Natural killer cell (primary cell): Measurements from ENCODE around the gene PEAK1. TPM values are rescaled to one million over a fixed set of nuclear protein-coding genes. Genes with fewer than 3 reads are reported as not detected.

Source experiments
- ATAC-seq, 3 donors: fragments of 150-1000 bp in 2 of 3; fragments of 200-7000 bp in 1 of 3; cut with Tn5 transposase; 1 replicate in 1 of 3; 2 replicates in 2 of 3; pipeline ENCODE4 v1.10.0; 2021; ENCODE audit warnings: mild to moderate bottlenecking in 2 of 3, moderate library complexity in 2 of 3
- DNase-seq, 2 donors: peaks; one replicate each; pipeline versions ENCODE4 v3.0.0 to v3.0.0-alpha.2; 2013 to 2021; ENCODE audit warnings: mixed read lengths in 1 of 2
- H3K27ac ChIP-seq: one replicate; pipeline ENCODE4 v1.5.1; 2013; ENCODE audit warnings: mild to moderate bottlenecking, low read length
- H3K27me3 ChIP-seq: one replicate; pipeline ENCODE4 v1.6.1; 2013; ENCODE audit warnings: low read length; ENCODE audit not compliant: control insufficient read depth, insufficient read depth
- H3K36me3 ChIP-seq: one replicate; pipeline ENCODE4 v1.6.1; 2013; ENCODE audit warnings: low read length; ENCODE audit not compliant: control insufficient read depth, insufficient read depth
- H3K4me1 ChIP-seq: one replicate; pipeline ENCODE4 v1.6.1; 2013; ENCODE audit warnings: low read length; ENCODE audit not compliant: control insufficient read depth, insufficient read depth
- H3K4me3 ChIP-seq: one replicate; pipeline ENCODE4 v1.5.1; 2013; ENCODE audit warnings: low read length
- H3K9me3 ChIP-seq: one replicate; pipeline ENCODE4 v1.6.1; 2013; ENCODE audit warnings: low read length; ENCODE audit not compliant: control insufficient read depth, insufficient read depth
- H3K27ac Mint-ChIP-seq, 2 donors: one replicate each; pipeline ENCODE4 v1.8.0; 2022; ENCODE audit warnings: mild to moderate bottlenecking in 2 of 2, mixed read lengths in 2 of 2, moderate library complexity in 1 of 2
- H3K27me3 Mint-ChIP-seq, 2 donors: one replicate each; pipeline ENCODE4 v1.8.0; 2022; ENCODE audit warnings: low read depth in 2 of 2, mixed read lengths in 2 of 2
- H3K36me3 Mint-ChIP-seq: one replicate; pipeline ENCODE4 v1.8.0; 2022; ENCODE audit warnings: mixed read lengths
- H3K4me1 Mint-ChIP-seq, 2 donors: one replicate each; pipeline ENCODE4 v1.8.0; 2022; ENCODE audit warnings: mixed read lengths in 2 of 2
- H3K4me3 Mint-ChIP-seq: one replicate; pipeline ENCODE4 v1.8.0; 2022; ENCODE audit warnings: mild to moderate bottlenecking, moderate library complexity, mixed read lengths
- H3K9me3 Mint-ChIP-seq, 2 donors: one replicate each; pipeline ENCODE4 v1.8.0; 2022; ENCODE audit warnings: mixed read lengths in 2 of 2
- CTCF ChIP-seq: fragments of 200-600 bp; IDR thresholded peaks from one replicate; pipeline ENCODE4 v1.8.0; 2022; ENCODE audit warnings: antibody characterized with exemption
- WGBS: methylation state at CpG from one replicate; pipeline ENCODE4 v1.1.7; 2013; ENCODE audit warnings: missing lambda C conversion rate; ENCODE audit not compliant: insufficient coverage; 5-methylcytosine and 5-hydroxymethylcytosine counted together
- intact Hi-C: fragments of 100-400 bp; cut with micrococcal nuclease; formaldehyde crosslinking; loops from one replicate; pipeline ENCODE4 v1.14.2; 2022
- total RNA-seq, 4 donors: library from RNA; stranded (reverse); fragments of 120-200 nt in 1 of 4; gene quantifications; one replicate each; pipeline versions ENCODE4 v1.2.3 to v1.2.4, GENCODE V29; 2013 to 2022

The PEAK1 gene
- total RNA-seq, 3 donors from 2014 or later (not counting 1 experiment from before 2014, with no cell fraction given) = 59.3 to 73.9 (median 69.1) TPM

- no peak for TF ChIP-seq CTCF
- WGBS = 100% methylated on average over 1 of the region's 1 CpG
- Mint-ChIP-seq H3K27ac (no peak overlapping the region), H3K9me3 (no peaks in the 10 kb centered on the region), H3K27me3 (no peaks in the 10 kb centered on the region), H3K4me1 (peaks cover 8 to 16% of the 10 kb centered on the region in 2 donors), H3K36me3 (no peaks in the 10 kb centered on the region), H3K4me3 (no peak overlapping the region)
- H3K9me3 ChIP-seq = no peaks in the 10 kb centered on the region
- H3K36me3 ChIP-seq = no peaks in the 10 kb centered on the region
- no peaks in the 10 kb centered on the region for H3K4me1 ChIP-seq
- no peak overlapping the region for H3K4me3 ChIP-seq
- no peak for DNase-seq
- H3K27me3 ChIP-seq = no peaks in the 10 kb centered on the region
- intact Hi-C loops = no loop called here
- no peak for ATAC-seq
- no peak overlapping the region for H3K27ac ChIP-seq
These were observed 126.8 kb downstream of the PEAK1 start for GRCh38 chr15:77292969-77293558.

GRCh38 chr15:77291107-77291506, 128.8 kb downstream of the PEAK1 start:
- WGBS = 90% methylated on average over 3 of the region's 4 CpGs
- H3K36me3 ChIP-seq = no peaks in the 10 kb centered on the region

GRCh38 chr15:77287385-77287784, 132.5 kb downstream of the PEAK1 start:
- H3K4me3 ChIP-seq = no peak overlapping the region
- 96% methylated on average over 1 of the region's 2 CpGs for WGBS
- no peaks in the 10 kb centered on the region for H3K9me3 ChIP-seq
- H3K27me3 ChIP-seq = no peaks in the 10 kb centered on the region
- H3K27ac ChIP-seq = no peak overlapping the region
- no peaks in the 10 kb centered on the region for H3K4me1 ChIP-seq
- TF ChIP-seq CTCF = no peak
- Mint-ChIP-seq H3K4me1 (peaks cover 15 to 24% of the 10 kb centered on the region in 2 donors), H3K4me3 (no peak overlapping the region), H3K9me3 (no peaks in the 10 kb centered on the region), H3K27ac (peak overlapping the region in 1 of 2 donors; percentile 4), H3K27me3 (no peaks in the 10 kb centered on the region), H3K36me3 (no peaks in the 10 kb centered on the region)
- ATAC-seq (no peak), DNase-seq (no peak)
- H3K36me3 ChIP-seq = peaks cover 5% of the 10 kb centered on the region
- intact Hi-C loops = no loop called here

More at GRCh38 chr15:77291107-77291506, 128.8 kb downstream of the PEAK1 start:
- no peak overlapping the region for H3K4me3 ChIP-seq
- H3K27ac ChIP-seq = no peak overlapping the region
- no peaks in the 10 kb centered on the region for H3K4me1 ChIP-seq
- no peak overlapping the region for H3K4me3 Mint-ChIP-seq
- TF ChIP-seq CTCF = no peak
- no peaks in the 10 kb centered on the region for H3K36me3 Mint-ChIP-seq
- no peak overlapping the region for H3K27ac Mint-ChIP-seq
- H3K9me3 Mint-ChIP-seq = no peaks in the 10 kb centered on the region
- intact Hi-C loops = no loop called here
- peaks cover 15 to 24% of the 10 kb centered on the region in 2 donors for H3K4me1 Mint-ChIP-seq
- H3K27me3 Mint-ChIP-seq = no peaks in the 10 kb centered on the region
- no peak for ATAC-seq
- H3K27me3 ChIP-seq = no peaks in the 10 kb centered on the region
- no peaks in the 10 kb centered on the region for H3K9me3 ChIP-seq
- DNase-seq = no peak
